WERI-Rb-1 (cell line): ENCODE measurements around the gene KCNMA1.

Experiments used
- DNase-seq: peaks from one replicate; pipeline ENCODE4 v3.0.0-alpha.2; 2020
- H3K27ac ChIP-seq: fragments of 250-450 bp; sonication (Bioruptor Pico); 2 replicates; pipeline ENCODE4 v1.5.1; 2020; ENCODE audit warnings: mild to moderate bottlenecking, moderate library complexity
- H3K27me3 ChIP-seq: fragments of 250-450 bp; sonication (Bioruptor Pico); 2 replicates; pipeline ENCODE4 v1.5.1; 2021; ENCODE audit warnings: mild to moderate bottlenecking, low read depth, moderate library complexity; ENCODE audit not compliant: insufficient read depth, severe bottlenecking
- H3K36me3 ChIP-seq: fragments of 250-450 bp; sonication (Bioruptor Pico); 2 replicates; pipeline ENCODE4 v1.5.1; 2020; ENCODE audit warnings: mild to moderate bottlenecking, moderate library complexity
- H3K4me3 ChIP-seq: 2 replicates; pipeline ENCODE4 v1.5.1; 2011; ENCODE audit warnings: low read depth, mild to moderate bottlenecking, control low read depth, low read length
- H3K9me3 ChIP-seq: fragments of 250-450 bp; sonication (Bioruptor Pico); 2 replicates; pipeline ENCODE4 v1.5.1; 2021; ENCODE audit warnings: mild to moderate bottlenecking, moderate library complexity; ENCODE audit not compliant: severe bottlenecking
- TF ChIP-seq, protein P1 (sequence below): IDR thresholded peaks from 2 replicates; pipeline ENCODE4 v1.5.1; 2011; ENCODE audit warnings: low read depth, mild to moderate bottlenecking, control low read depth, inconsistent platforms, low read length

KCNMA1 gene

DNA sequence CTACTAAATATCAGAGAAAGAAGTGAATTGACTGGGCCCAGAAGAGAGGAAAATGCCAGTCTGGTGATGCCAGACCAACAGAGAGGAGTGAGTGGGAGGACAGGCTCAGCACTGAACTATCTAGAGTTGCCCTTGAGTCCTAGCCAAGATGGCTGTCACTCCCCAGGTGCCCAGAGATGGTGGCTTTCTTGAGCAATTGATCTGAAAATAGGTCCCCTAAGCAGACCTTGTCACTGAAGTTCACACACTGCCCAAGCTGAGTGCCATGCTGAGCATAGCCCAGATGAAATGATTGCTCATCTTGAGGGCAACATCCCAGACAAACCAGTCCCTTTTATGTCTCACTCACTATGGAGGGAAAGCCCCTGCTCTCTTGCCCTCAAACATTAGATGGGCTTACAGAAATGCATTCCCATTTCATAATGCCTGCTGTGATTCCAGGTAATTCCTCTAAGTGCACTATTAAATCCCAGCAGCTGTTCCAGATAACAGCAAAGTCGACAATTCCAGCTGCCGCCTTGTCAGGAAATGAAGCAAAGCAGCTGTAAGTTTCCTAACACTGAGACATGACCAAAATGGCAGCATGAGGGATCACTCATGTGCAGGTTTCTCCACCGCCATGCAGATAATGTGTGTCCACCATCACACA is 329.4 kb downstream of the KCNMA1 start:
- H3K27ac ChIP-seq, result no peak overlapping the region; the same call in 1 of the 2 replicates
- peaks cover 2% of the 10 kb centered on the region for H3K9me3 ChIP-seq
- no peaks in the 10 kb centered on the region for H3K27me3 ChIP-seq
- H3K4me3 ChIP-seq, result no peak overlapping the region
- H3K36me3 ChIP-seq, result no peaks in the 10 kb centered on the region
- DNase-seq, result peak; percentile 41
- TF ChIP-seq, protein P1, sequence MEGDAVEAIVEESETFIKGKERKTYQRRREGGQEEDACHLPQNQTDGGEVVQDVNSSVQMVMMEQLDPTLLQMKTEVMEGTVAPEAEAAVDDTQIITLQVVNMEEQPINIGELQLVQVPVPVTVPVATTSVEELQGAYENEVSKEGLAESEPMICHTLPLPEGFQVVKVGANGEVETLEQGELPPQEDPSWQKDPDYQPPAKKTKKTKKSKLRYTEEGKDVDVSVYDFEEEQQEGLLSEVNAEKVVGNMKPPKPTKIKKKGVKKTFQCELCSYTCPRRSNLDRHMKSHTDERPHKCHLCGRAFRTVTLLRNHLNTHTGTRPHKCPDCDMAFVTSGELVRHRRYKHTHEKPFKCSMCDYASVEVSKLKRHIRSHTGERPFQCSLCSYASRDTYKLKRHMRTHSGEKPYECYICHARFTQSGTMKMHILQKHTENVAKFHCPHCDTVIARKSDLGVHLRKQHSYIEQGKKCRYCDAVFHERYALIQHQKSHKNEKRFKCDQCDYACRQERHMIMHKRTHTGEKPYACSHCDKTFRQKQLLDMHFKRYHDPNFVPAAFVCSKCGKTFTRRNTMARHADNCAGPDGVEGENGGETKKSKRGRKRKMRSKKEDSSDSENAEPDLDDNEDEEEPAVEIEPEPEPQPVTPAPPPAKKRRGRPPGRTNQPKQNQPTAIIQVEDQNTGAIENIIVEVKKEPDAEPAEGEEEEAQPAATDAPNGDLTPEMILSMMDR, result no peak

GRCh38 chr10:77306666-77307065 is 330.9 kb downstream of the KCNMA1 start:
- TF ChIP-seq, protein P1, result no peak
- H3K4me3 ChIP-seq, result no peak overlapping the region
- DNase-seq, result no peak
- H3K9me3 ChIP-seq, result peaks cover 8% of the 10 kb centered on the region
- H3K27ac ChIP-seq, result no peak overlapping the region
- H3K27me3 ChIP-seq, result no peaks in the 10 kb centered on the region
- no peaks in the 10 kb centered on the region for H3K36me3 ChIP-seq

GRCh38 chr10:77305650-77306632 is 331.7 kb downstream of the KCNMA1 start:
- Histone ChIP-seq H3K27ac (no peak overlapping the region), H3K27me3 (no peaks in the 10 kb centered on the region), H3K36me3 (no peaks in the 10 kb centered on the region), H3K9me3 (peaks cover 8% of the 10 kb centered on the region), H3K4me3 (no peak overlapping the region)
- TF ChIP-seq, protein P1, result no peak
- no peak for DNase-seq

DNA sequence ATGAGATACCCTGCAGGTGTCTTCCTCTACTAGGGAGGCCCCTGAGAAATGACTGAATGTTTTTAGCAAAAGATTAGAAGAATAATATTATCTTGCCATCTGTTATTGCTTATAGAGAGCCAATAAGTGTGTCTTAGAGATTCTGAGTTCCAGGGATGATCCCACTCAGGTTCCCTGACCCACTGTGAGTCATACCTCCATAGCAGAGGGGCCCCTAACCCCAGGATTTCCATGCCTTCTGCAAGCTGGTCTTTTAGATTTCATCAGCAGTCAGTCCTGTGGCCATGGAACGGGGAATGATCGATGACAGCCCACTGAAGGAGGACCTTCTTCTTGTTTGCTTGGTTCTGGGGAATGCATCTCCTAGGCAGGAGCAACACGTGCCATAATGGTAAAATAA is 333.4 kb downstream of the KCNMA1 start:
- TF ChIP-seq, protein P1, result no peak
- Histone ChIP-seq H3K9me3 (peaks cover 8% of the 10 kb centered on the region), H3K27ac (no peak overlapping the region), H3K27me3 (no peaks in the 10 kb centered on the region), H3K36me3 (no peaks in the 10 kb centered on the region), H3K4me3 (no peak overlapping the region)
- DNase-seq, result no peak

- TF ChIP-seq, protein P1, result no peak
- H3K27me3 ChIP-seq, result no peaks in the 10 kb centered on the region
- DNase-seq, result no peak
- no peak overlapping the region for H3K4me3 ChIP-seq
- peaks cover 8% of the 10 kb centered on the region for H3K9me3 ChIP-seq
- no peak overlapping the region for H3K27ac ChIP-seq
- no peaks in the 10 kb centered on the region for H3K36me3 ChIP-seq
These were observed 336.3 kb downstream of the KCNMA1 start for GRCh38 chr10:77301305-77301730.
